SK-N-SH treated with all-trans-retinoic acid at 6 μM for 48 hours (cell line): ENCODE measurements around the gene C2CD4C.

Source experiments
- ATAC-seq: fragments of 200-7000 bp; cut with Tn5 transposase; 3 replicates; pipeline ENCODE4 v1.9.1; 2020; ENCODE audit warnings: mild to moderate bottlenecking, moderate library complexity
- ARNTL ChIP-seq: fragments of 450-650 bp; formaldehyde crosslinking; IDR thresholded peaks from 2 replicates; pipeline ENCODE4 v1.5.0; 2020; ENCODE audit warnings: low read depth, mild to moderate bottlenecking, moderate library complexity, borderline replicate concordance
- CSDC2 ChIP-seq: fragments of 250-450 bp; sonication (Bioruptor Pico); IDR thresholded peaks from 2 replicates; pipeline ENCODE4 v1.5.0; 2020; ENCODE audit warnings: mild to moderate bottlenecking, moderate library complexity
- ESRRG ChIP-seq: fragments of 250-450 bp; sonication (Bioruptor Pico); IDR thresholded peaks from 2 replicates; pipeline ENCODE4 v1.6.1; 2021; ENCODE audit warnings: mild to moderate bottlenecking
- POU6F1 ChIP-seq: fragments of 250-450 bp; sonication (Bioruptor Pico); IDR thresholded peaks from 2 replicates; pipeline ENCODE4 v1.8.0; 2021; ENCODE audit warnings: low read depth, mild to moderate bottlenecking, moderate library complexity, borderline replicate concordance
- PPARA ChIP-seq: fragments of 250-450 bp; sonication (Bioruptor Pico); IDR thresholded peaks from 2 replicates; pipeline ENCODE4 v1.5.0; 2020; ENCODE audit warnings: mild to moderate bottlenecking, borderline replicate concordance
- SNAI2 ChIP-seq: fragments of 250-450 bp; sonication (Bioruptor Pico); IDR thresholded peaks from 2 replicates; pipeline ENCODE4 v1.5.0; 2020; ENCODE audit warnings: mild to moderate bottlenecking, moderate library complexity
- TCF4 ChIP-seq: fragments of 250-450 bp; sonication (Bioruptor Pico); IDR thresholded peaks from 2 replicates; pipeline ENCODE4 v1.8.0; 2021; ENCODE audit warnings: mild to moderate bottlenecking, moderate library complexity, borderline replicate concordance
- TOX ChIP-seq: fragments of 250-450 bp; sonication (Bioruptor Pico); IDR thresholded peaks from 2 replicates; pipeline ENCODE4 v1.8.0; 2021; ENCODE audit warnings: mild to moderate bottlenecking, moderate library complexity, borderline replicate concordance
- TSHZ2 ChIP-seq: fragments of 250-450 bp; sonication (Bioruptor Pico); IDR thresholded peaks from 2 replicates; pipeline ENCODE4 v1.5.0; 2020; ENCODE audit warnings: mild to moderate bottlenecking, moderate library complexity
- ZC3H10 ChIP-seq: fragments of 250-450 bp; sonication (Bioruptor Pico); IDR thresholded peaks from 2 replicates; pipeline ENCODE4 v1.5.1; 2021; ENCODE audit warnings: mild to moderate bottlenecking, moderate library complexity
- ZNF565 ChIP-seq: fragments of 450-650 bp; formaldehyde crosslinking; conservative IDR thresholded peaks from 2 replicates; pipeline ENCODE4 v1.5.0; 2020; ENCODE audit warnings: low read depth, mild to moderate bottlenecking, moderate library complexity
- ZNF70 ChIP-seq: fragments of 450-650 bp; formaldehyde crosslinking; IDR thresholded peaks from 2 replicates; pipeline ENCODE4 v1.5.0; 2020; ENCODE audit warnings: mild to moderate bottlenecking, moderate library complexity
- ZNF8 ChIP-seq: fragments of 450-650 bp; formaldehyde crosslinking; IDR thresholded peaks from 2 replicates; pipeline ENCODE4 v1.5.0; 2020; ENCODE audit warnings: mild to moderate bottlenecking, moderate library complexity
- TF ChIP-seq, protein P1 (sequence below): fragments of 250-450 bp; sonication (Bioruptor Pico); IDR thresholded peaks from 2 replicates; pipeline ENCODE4 v1.5.1; 2020; ENCODE audit warnings: low read depth, mild to moderate bottlenecking, moderate library complexity
- TF ChIP-seq, protein P2 (sequence below): fragments of 250-450 bp; sonication (Bioruptor Pico); IDR thresholded peaks from 2 replicates; pipeline ENCODE4 v1.8.0; 2020; ENCODE audit warnings: mild to moderate bottlenecking, moderate library complexity, borderline replicate concordance

The C2CD4C gene

GRCh38 chr19:436413-436950, 27.5 kb upstream of the C2CD4C start:
- ATAC-seq, result no peak
- TF ChIP-seq ZNF70 (CRISPR knock-in tag), result no peak
- TF ChIP-seq, protein P1, sequence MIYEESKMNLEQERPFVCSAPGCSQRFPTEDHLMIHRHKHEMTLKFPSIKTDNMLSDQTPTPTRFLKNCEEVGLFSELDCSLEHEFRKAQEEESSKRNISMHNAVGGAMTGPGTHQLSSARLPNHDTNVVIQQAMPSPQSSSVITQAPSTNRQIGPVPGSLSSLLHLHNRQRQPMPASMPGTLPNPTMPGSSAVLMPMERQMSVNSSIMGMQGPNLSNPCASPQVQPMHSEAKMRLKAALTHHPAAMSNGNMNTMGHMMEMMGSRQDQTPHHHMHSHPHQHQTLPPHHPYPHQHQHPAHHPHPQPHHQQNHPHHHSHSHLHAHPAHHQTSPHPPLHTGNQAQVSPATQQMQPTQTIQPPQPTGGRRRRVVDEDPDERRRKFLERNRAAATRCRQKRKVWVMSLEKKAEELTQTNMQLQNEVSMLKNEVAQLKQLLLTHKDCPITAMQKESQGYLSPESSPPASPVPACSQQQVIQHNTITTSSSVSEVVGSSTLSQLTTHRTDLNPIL (CRISPR knock-in tag), result no peak
- TF ChIP-seq SNAI2, result no peak
- TF ChIP-seq TCF4 (CRISPR knock-in tag), result no peak
- TF ChIP-seq POU6F1 (CRISPR knock-in tag), result no peak
- TF ChIP-seq PPARA (CRISPR knock-in tag), result no peak
- TF ChIP-seq TOX, result no peak
- TF ChIP-seq CSDC2 (CRISPR knock-in tag), result no peak
- no peak for TF ChIP-seq ZNF8 (CRISPR knock-in tag)
- TF ChIP-seq, protein P2, sequence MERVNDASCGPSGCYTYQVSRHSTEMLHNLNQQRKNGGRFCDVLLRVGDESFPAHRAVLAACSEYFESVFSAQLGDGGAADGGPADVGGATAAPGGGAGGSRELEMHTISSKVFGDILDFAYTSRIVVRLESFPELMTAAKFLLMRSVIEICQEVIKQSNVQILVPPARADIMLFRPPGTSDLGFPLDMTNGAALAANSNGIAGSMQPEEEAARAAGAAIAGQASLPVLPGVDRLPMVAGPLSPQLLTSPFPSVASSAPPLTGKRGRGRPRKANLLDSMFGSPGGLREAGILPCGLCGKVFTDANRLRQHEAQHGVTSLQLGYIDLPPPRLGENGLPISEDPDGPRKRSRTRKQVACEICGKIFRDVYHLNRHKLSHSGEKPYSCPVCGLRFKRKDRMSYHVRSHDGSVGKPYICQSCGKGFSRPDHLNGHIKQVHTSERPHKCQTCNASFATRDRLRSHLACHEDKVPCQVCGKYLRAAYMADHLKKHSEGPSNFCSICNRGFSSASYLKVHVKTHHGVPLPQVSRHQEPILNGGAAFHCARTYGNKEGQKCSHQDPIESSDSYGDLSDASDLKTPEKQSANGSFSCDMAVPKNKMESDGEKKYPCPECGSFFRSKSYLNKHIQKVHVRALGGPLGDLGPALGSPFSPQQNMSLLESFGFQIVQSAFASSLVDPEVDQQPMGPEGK (CRISPR knock-in tag), result no peak
- no peak for TF ChIP-seq ESRRG (CRISPR knock-in tag)
- TF ChIP-seq ZNF565 (CRISPR knock-in tag), result no peak
- TF ChIP-seq ZC3H10 (CRISPR knock-in tag), result no peak
- no peak for TF ChIP-seq ARNTL (CRISPR knock-in tag)
- TF ChIP-seq, all 23 proteins: peak for 0

- TF ChIP-seq ZNF8 (CRISPR knock-in tag) (no peak), ZNF565 (CRISPR knock-in tag) (no peak), POU6F1 (CRISPR knock-in tag) (no peak), ARNTL (CRISPR knock-in tag) (no peak), TSHZ2 (CRISPR knock-in tag) (no peak), ESRRG (CRISPR knock-in tag) (no peak)
Measured at GRCh38 chr19:435707-436412, 26.9 kb upstream of the C2CD4C start.

DNA sequence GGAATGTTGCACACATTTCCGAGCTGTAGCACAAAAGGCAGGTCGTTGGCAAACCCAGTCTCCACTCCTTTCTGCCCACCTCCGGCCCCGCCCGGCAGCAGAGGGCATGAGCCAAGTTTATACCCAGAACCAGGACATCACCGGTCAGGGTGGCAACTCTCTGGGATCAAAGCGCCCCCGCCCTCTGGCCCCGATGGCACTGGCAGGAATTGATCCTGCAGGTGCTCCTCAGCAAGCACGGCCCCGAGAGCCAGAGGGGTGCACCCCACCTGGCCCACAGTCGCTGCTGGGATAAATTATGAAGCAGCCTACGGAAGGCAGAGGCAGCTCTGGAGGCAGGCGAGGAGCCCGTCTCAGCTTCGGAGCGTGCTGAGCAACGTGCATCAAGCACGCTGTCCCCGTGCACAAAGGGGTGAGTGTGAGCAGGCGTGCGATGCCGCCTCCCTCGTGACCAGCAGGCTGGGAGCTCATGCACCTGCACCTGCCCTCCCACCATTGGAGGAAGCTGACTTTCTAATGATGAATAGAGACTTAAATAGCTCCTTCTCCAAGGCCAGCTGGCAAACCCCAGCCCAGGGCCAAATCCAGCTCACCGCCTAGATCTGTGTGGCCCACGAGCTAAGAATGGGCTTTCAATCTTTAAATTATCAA, 26.2 kb upstream of the C2CD4C start:
- no peak for ATAC-seq
- no peak for TF ChIP-seq ZNF8 (CRISPR knock-in tag)

More at GRCh38 chr19:435707-436412, 26.9 kb upstream of the C2CD4C start:
- ATAC-seq, result no peak
